HG03108 (cell line): Measurements from ENCODE around the gene TPBGL.

Experiments
- ATAC-seq: cut with Tn5 transposase; IDR thresholded peaks from one replicate; pipeline ENCODE4 v1.9.1; 2021; ENCODE audit warnings: moderate library complexity; ENCODE audit not compliant: unreplicated experiment

TPBGL gene

DNA sequence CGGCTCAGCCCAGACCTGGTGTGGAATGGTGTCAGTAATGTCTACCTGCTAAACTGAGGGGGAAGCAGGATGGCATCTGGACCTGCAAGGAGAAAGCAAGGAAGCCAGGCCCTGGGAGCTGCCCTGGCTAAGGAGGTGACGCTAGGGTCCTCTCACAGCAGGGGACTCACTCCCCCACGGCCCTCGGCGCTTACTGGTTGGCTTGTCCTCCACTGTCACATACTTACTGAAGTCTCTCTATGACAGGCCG is 48.9 kb downstream of the TPBGL start:
- no peak for ATAC-seq

DNA sequence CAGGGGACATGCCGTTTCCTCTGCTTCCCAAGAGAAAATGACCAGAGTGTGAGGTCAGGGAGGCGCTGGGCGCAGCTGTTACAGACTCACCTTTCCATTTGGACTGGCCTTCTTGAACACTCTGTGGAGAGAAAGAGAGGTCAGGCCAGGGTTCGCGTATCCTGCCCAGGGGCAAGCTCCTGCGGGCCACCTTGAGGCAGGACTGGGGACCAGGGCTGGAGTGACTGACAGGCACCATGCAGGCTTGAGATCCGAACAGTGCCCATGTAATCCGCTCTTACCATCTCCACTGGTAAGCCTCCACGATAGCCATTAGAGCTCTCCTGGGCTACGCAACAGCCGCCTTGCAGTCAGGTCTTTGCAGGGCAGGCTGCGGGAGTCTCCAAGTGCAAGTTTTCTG is 49.3 kb downstream of the TPBGL start:
- no peak for ATAC-seq

DNA sequence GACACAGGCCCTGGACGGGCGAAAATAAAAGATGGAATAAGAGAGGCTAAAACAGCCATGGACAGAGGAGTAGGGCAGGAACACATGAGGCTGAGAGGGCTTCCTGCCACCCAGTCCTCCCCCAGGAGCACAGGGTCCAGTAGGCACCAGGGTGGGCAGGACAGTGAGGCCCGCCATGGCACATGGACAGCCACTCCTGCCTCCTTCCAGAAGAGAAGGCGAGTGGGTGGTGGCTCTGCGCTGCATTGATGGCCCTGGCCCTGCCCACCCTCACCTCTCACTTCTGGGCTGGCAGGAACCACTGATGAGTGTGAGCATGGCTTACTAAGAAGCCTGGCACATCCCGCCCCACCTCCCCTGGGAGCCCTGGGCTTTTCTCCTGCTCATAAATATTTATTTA is 51.2 kb downstream of the TPBGL start:
- no peak for ATAC-seq

DNA sequence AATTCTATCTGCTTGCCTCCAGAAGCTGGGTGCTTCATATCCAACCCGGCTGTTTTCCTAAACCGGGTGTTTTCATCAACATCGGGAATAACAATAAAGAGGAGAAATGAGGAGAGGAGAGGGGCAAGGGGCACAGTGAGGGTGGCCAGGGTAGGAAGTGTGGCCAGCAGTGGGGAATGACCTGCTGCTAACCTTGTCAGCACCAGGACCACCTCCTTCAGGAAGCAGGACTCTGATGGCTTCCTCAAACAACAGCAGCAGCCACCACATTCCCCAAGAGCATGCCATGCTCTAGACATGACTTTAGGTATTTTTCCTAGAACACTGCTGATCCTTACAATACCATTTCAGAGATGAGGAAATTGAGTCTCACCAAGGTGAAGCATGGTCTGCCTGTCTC is 52.4 kb downstream of the TPBGL start:
- no peak for ATAC-seq
